Measurements from ENCODE around the gene RBFOX1.

DNA sequence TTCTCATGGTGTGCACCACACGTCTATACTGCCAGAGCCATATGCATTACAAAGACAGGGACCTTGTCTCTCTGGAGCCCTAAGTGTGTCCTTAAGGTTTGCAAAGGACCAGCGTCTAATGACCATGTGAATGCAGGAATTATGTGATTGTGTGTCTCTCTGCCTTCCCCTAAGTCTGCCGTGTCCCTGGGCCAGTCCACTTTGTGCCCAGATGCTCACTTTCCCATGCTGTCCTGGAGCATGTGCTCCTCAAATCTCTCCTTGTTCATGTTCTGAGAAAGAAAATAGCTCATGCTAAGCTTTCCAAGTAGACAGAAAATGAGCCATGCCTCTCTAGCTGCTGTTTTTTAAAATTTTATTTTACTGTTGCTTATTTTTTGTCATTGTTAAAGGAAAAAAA lies 125.5 kb downstream of the RBFOX1 start:
- TF ChIP-seq POLR2A (IDR thresholded peaks at IDR 0.05) = no peak
- TF ChIP-seq, protein P1, sequence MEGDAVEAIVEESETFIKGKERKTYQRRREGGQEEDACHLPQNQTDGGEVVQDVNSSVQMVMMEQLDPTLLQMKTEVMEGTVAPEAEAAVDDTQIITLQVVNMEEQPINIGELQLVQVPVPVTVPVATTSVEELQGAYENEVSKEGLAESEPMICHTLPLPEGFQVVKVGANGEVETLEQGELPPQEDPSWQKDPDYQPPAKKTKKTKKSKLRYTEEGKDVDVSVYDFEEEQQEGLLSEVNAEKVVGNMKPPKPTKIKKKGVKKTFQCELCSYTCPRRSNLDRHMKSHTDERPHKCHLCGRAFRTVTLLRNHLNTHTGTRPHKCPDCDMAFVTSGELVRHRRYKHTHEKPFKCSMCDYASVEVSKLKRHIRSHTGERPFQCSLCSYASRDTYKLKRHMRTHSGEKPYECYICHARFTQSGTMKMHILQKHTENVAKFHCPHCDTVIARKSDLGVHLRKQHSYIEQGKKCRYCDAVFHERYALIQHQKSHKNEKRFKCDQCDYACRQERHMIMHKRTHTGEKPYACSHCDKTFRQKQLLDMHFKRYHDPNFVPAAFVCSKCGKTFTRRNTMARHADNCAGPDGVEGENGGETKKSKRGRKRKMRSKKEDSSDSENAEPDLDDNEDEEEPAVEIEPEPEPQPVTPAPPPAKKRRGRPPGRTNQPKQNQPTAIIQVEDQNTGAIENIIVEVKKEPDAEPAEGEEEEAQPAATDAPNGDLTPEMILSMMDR (IDR thresholded peaks at IDR 0.05) = no peak

All from Peyer's patch (tissue), 4 donors.